Measurements from ENCODE around the gene RAD51B.

RAD51B gene

DNA sequence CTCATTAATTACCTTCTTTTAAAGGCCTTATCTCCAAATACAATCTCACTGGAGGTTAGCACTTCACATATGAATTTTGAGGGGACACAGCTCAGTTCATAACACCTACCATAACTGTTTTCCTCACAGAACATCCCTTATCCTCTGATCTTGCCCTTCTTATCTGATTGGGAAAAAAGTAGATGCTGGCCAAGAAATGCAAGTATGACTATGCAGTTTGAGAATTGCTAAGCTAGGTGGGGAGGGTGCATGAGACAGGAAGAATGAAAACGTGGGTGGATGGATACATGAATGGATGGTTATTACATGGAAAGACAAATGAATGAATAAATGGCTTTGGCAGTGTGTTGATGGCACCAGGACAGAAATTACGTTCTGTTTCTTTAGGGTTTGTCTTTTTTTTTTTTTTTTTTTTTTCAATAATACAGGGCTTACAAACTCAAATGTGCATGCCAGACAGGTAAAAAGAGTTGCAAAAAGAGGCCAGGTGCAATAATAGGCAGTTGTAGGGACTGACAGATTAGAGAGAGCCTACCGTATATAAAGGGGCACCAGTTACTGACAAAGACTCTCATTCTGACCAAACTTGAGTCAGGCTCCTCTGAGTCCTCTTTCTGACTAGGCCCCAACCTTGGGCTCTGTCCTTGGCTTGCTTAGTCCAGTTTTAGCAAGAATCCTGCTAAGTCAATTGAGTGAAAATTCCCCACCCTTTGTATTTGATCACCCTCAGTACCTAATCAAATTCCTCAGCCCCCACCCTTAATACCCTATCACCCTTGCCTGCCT lies 668.4 kb downstream of the RAD51B start:
- Histone ChIP-seq H3K9me3 (peaks cover 7% of the 10 kb centered on the region; the same call in 1 of the 2 replicates), H3K4me1 (peaks cover 26% of the 10 kb centered on the region), H3K27me3 (no peaks in the 10 kb centered on the region), H3K4me3 (no peak overlapping the region), H3K27ac (no peak overlapping the region), H3K4me2 (no peak overlapping the region), H4K20me1 (no peaks in the 10 kb centered on the region), H3K9ac (no peak overlapping the region), H3K36me3 (no peaks in the 10 kb centered on the region; the same call in 1 of the 2 replicates)
- no peak for TF ChIP-seq Cebpa-rat (IDR thresholded peaks at IDR 0.05)

DNA sequence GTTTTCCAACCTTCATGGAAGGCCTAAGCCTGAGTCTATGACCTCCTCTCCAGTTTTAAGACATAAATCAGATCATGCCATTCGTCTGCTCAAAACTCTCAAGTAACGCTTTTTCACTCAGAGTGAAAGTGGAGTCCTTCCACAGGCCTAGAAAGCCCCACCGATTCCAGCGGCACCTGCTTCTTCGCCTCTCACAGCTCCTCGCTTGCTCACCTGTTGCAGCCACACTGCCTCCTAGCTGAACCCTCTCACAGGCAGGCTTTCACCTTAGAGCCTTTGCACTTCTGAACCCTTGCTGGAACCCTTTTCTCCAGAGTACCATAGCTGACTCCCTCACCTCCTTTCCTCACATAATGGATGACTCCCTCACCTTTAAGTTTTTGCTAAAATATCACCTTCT lies 672.2 kb downstream of the RAD51B start:
- Histone ChIP-seq H3K4me2 (no peak overlapping the region), H3K4me3 (no peak overlapping the region), H3K36me3 (no peaks in the 10 kb centered on the region), H3K27ac (no peak overlapping the region), H3K4me1 (peaks cover 54% of the 10 kb centered on the region), H4K20me1 (no peaks in the 10 kb centered on the region), H3K27me3 (no peaks in the 10 kb centered on the region), H3K9me3 (no peaks in the 10 kb centered on the region), H3K9ac (no peak overlapping the region)
- no peak for TF ChIP-seq Cebpa-rat (IDR thresholded peaks at IDR 0.05)

GRCh38 chr14:68492381-68493151 lies 673.0 kb downstream of the RAD51B start:
- Histone ChIP-seq H3K4me1 (peaks cover 51% of the 10 kb centered on the region), H3K36me3 (no peaks in the 10 kb centered on the region), H3K4me3 (no peak overlapping the region), H3K9ac (no peak overlapping the region), H3K27me3 (no peaks in the 10 kb centered on the region), H3K27ac (no peak overlapping the region), H4K20me1 (no peaks in the 10 kb centered on the region), H3K4me2 (no peak overlapping the region), H3K9me3 (no peaks in the 10 kb centered on the region)
- TF ChIP-seq Cebpa-rat (IDR thresholded peaks at IDR 0.05), result no peak

DNA sequence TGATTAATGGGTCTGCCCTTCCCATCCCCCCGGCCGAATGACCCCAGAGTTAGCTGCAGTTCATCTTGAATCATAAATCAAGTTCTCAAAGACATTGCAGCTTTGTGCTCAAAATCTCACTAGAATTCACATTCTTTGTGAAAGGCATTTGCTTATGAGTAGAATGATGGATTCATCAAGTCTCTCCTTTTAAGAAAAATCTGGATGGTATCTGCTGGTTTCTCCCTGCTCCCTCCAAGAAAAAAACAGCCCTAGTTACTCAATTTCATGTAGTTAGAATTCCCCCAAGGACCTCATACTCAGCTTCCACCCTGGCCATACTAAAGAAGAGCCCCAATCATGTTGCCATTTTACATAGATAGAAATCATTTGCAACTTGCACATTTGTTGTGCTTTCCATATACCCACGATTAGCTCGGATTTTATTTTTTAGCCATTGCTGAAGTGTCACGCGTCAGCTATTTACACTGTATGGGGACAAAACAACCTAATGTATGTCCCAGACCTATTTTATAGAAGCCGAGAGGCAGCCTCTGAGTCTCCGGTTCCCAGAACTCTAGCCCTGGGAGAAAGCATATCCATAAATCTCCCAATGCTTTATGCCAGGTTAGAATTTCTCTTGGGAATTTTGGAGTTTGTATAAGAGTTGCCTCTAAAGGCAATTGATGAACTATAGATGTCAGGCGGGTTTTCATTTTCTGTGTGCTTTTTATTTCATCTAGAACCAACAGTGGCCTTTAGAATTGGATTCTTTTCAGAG lies 673.8 kb downstream of the RAD51B start:
- no peak overlapping the region for H3K27ac ChIP-seq

GRCh38 chr14:68495101-68496039 lies 675.8 kb downstream of the RAD51B start:
- H3K27ac ChIP-seq, result peak overlapping the region; percentile 58
- H3K4me1 ChIP-seq, result peaks cover 75% of the 10 kb centered on the region
- no peaks in the 10 kb centered on the region for H3K9me3 ChIP-seq
- peak overlapping the region; percentile 15 for H3K4me3 ChIP-seq
- no peaks in the 10 kb centered on the region for H3K36me3 ChIP-seq
- peak overlapping the region; percentile 82 for H3K4me2 ChIP-seq
- H4K20me1 ChIP-seq, result no peaks in the 10 kb centered on the region
- no peak for TF ChIP-seq Cebpa-rat (IDR thresholded peaks at IDR 0.05)
- H3K27me3 ChIP-seq, result no peaks in the 10 kb centered on the region
- H3K9ac ChIP-seq, result peak overlapping the region; percentile 44; the same call in 1 of the 2 replicates

More for the DNA sequence above, 673.8 kb downstream of the RAD51B start:
- no peaks in the 10 kb centered on the region for H3K36me3 ChIP-seq
- H3K9me3 ChIP-seq, result no peaks in the 10 kb centered on the region
- no peaks in the 10 kb centered on the region for H4K20me1 ChIP-seq
- H3K9ac ChIP-seq, result no peak overlapping the region
- TF ChIP-seq Cebpa-rat (IDR thresholded peaks at IDR 0.05), result no peak
- H3K27me3 ChIP-seq, result no peaks in the 10 kb centered on the region
- 0 out of 2 replicates have a peak overlapping the region, but pooled peaks have one; percentile 82 for H3K4me2 ChIP-seq
- peaks cover 55% of the 10 kb centered on the region for H3K4me1 ChIP-seq
- no peak overlapping the region for H3K4me3 ChIP-seq

- no peak for TF ChIP-seq Cebpa-rat (IDR thresholded peaks at IDR 0.05)
- no peak overlapping the region for H3K9ac ChIP-seq
- no peaks in the 10 kb centered on the region for H3K27me3 ChIP-seq
- H3K36me3 ChIP-seq, result no peaks in the 10 kb centered on the region
- H3K4me3 ChIP-seq, result no peak overlapping the region
- H3K9me3 ChIP-seq, result no peaks in the 10 kb centered on the region
- peaks cover 92% of the 10 kb centered on the region for H3K4me1 ChIP-seq
- peak overlapping the region; percentile 82; the same call in 1 of the 2 replicates for H3K4me2 ChIP-seq
- H4K20me1 ChIP-seq, result no peaks in the 10 kb centered on the region
- H3K27ac ChIP-seq, result no peak overlapping the region
These were observed 677.4 kb downstream of the RAD51B start for GRCh38 chr14:68497011-68497410.

DNA sequence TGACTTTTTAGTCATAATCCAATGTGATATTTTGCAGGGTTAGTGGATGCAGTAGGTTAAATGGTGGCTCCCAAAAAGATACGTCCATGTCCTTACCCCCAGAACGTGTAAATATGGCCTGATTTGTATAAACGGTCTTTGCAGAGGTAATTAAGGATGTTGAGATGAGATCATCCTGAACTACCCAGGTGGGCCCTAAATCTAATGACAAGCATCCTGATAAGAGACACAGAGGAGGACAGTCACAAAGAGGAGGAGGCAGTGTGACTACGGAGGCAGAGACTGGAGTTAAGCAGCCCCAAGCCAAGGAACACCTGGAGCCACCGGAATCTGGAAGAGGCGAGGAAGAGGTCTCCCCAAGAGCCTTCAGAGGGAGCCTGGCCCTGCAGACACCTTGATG lies 679.9 kb downstream of the RAD51B start:
- H3K4me2 ChIP-seq, result peak overlapping the region; percentile 95

DNA sequence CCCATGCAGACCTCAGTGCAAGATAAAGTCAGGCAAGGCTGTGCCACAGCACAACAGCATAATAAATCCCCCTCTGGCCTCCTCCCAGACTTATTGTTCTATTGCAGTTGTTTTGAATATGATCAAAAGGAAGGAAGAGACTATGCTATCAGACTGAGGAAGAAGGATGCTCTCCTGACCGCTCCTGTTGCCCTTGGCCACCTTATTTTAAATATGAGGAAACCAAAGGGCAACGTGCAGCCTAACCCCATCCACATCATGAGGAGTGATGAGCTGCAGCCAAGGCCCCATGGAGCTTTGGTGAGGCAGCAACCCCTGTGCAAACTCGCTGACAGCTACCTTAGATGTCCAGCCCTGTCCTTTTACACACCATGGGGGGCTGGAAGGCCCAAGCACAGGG lies 681.6 kb downstream of the RAD51B start:
- Histone ChIP-seq H3K9me3 (no peaks in the 10 kb centered on the region), H3K27me3 (no peaks in the 10 kb centered on the region), H3K4me2 (peak overlapping the region; percentile 95), H3K4me1 (peaks cover 95% of the 10 kb centered on the region), H3K9ac (peak overlapping the region; percentile 76), H3K36me3 (no peaks in the 10 kb centered on the region), H4K20me1 (no peaks in the 10 kb centered on the region), H3K4me3 (peak overlapping the region; percentile 49), H3K27ac (peak overlapping the region; percentile 91)
- no peak for TF ChIP-seq Cebpa-rat (IDR thresholded peaks at IDR 0.05)

More for the DNA sequence above, 679.9 kb downstream of the RAD51B start:
- Histone ChIP-seq H3K27ac (peak overlapping the region; percentile 91), H4K20me1 (no peaks in the 10 kb centered on the region), H3K4me1 (peaks cover 95% of the 10 kb centered on the region), H3K9ac (no peak overlapping the region), H3K36me3 (no peaks in the 10 kb centered on the region), H3K4me3 (no peak overlapping the region), H3K9me3 (no peaks in the 10 kb centered on the region), H3K27me3 (no peaks in the 10 kb centered on the region)
- no peak for TF ChIP-seq Cebpa-rat (IDR thresholded peaks at IDR 0.05)
